Transverse colon (tissue), 4 donors: ENCODE measurements around the gene CHCT1. TPM values are rescaled to one million over a fixed set of nuclear protein-coding genes. Genes with fewer than 3 reads are reported as not detected.
"Not testable (repeated sequence)": the region's sequence is repeated elsewhere in the genome, so short reads cannot be mapped to it uniquely, and the experiment has no call there.

Source experiments
- DNase-seq: peaks from one replicate; pipeline ENCODE4 v3.0.0-alpha.2; 2019
- H3K27ac ChIP-seq, 4 donors: fragments of 200-600 bp; sonication (generic); 2 replicates each; pipeline ENCODE4 v1.5.1; 2016 to 2018; ENCODE audit warnings: inconsistent platforms in 4 of 4
- H3K27me3 ChIP-seq: fragments of 200-600 bp; sonication (generic); 2 replicates; pipeline ENCODE4 v1.5.1; 2017; ENCODE audit warnings: inconsistent platforms
- H3K36me3 ChIP-seq, 4 donors: fragments of 200-600 bp; sonication (generic); 2 replicates each; pipeline ENCODE4 v1.5.1; 2017 to 2019; ENCODE audit warnings: inconsistent platforms in 4 of 4
- H3K4me1 ChIP-seq, 4 donors: fragments of 200-600 bp; sonication (generic); 2 replicates each; pipeline ENCODE4 v1.5.1; 2017 to 2020; ENCODE audit warnings: inconsistent platforms in 4 of 4
- H3K4me3 ChIP-seq, 4 donors: fragments of 200-600 bp; sonication (generic); 1 replicate in 1 of 4; 2 replicates in 3 of 4; pipeline versions ENCODE4 v1.5.1 to v1.6.1; 2017 to 2019; ENCODE audit warnings: inconsistent platforms in 4 of 4
- H3K9me3 ChIP-seq, 2 donors: fragments of 200-600 bp; sonication (generic); 2 replicates each; pipeline ENCODE4 v1.5.1; 2017 to 2019; ENCODE audit warnings: inconsistent platforms in 2 of 2
- EP300 ChIP-seq: sonication (generic); formaldehyde crosslinking; IDR thresholded peaks from one replicate; pipeline ENCODE4 v1.6.1; 2017; ENCODE audit warnings: antibody characterized with exemption, low read depth
- POLR2A ChIP-seq: fragments of 450-650 bp; IDR thresholded peaks from one replicate; pipeline ENCODE4 v1.6.1; 2016; ENCODE audit warnings: antibody characterized with exemption, mild to moderate bottlenecking, moderate library complexity
- POLR2AphosphoS5 ChIP-seq, 3 donors: sonication (generic); formaldehyde crosslinking; IDR thresholded peaks; one replicate each; pipeline ENCODE4 v1.6.1; 2016; ENCODE audit warnings: antibody characterized with exemption in 3 of 3
- WGBS, 2 donors: methylation state at CpG; one replicate each; pipeline ENCODE4 v1.1.5; 2018; ENCODE audit warnings: low coverage in 1 of 2; 5-methylcytosine and 5-hydroxymethylcytosine counted together
- in situ Hi-C, 4 donors: fragments of 200-750 bp; cut with MboI; loops; one replicate each; pipeline versions ENCODE4 v1.15.0 to v1.15.1; 2017; ENCODE audit warnings: low sequenced_read_pairs in 3 of 4, low pct_ligation_motif_present in 1 of 4, low pct_unique_long_range_greater_than_20kb in 1 of 4
- intact Hi-C: fragments of 100-400 bp; cut with DNase I; formaldehyde crosslinking; loops from one replicate; pipeline ENCODE4 v1.15.1; 2023; ENCODE audit warnings: low total_unique reads
- total RNA-seq, 4 donors: library from RNA; depleted of rRNA; stranded (reverse); fragments of >200 nt; gene quantifications; one replicate each; pipeline ENCODE4 v1.1.0, GENCODE V29; 2016
- TF ChIP-seq, protein P1 (sequence below), 5 experiments: fragments of 200-600 bp in 3 of 5; fragments of 450-650 bp in 2 of 5; sonication (generic) in 3 of 5; IDR thresholded peaks; 1 replicate in 2 of 5; 2 replicates in 3 of 5; pipeline ENCODE4 v1.5.1; 2016 to 2017; ENCODE audit warnings: antibody characterized with exemption in 5 of 5, inconsistent platforms in 3 of 5, mild to moderate bottlenecking in 2 of 5, moderate library complexity in 1 of 5

CHCT1 gene
- total RNA-seq, 4 donors from 2014 or later, result not detected

DNA sequence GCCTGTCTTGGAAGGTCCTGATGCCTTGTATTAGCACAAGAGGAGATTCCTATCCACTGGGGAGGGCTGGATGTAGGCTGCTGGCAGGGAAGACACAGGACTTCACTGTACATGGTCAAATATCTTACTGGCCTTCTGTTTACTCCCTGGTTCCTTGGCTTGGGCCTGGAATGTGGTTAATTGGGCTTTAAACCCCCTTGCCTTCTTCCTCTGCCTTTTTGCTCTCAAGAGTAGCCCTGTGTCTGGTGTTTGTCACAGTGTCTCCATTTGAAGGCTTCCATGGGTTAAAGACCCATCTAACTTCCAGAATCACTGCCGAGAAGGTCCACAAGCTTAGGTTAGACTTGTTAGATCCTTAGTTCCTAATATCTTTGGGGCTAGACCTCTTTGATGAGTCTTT lies 7.1 kb upstream of the CHCT1 start:
- H3K9me3 ChIP-seq, result no peaks in the 10 kb centered on the region
- no peaks in the 10 kb centered on the region for H3K36me3 ChIP-seq
- no peak overlapping the region for H3K4me3 ChIP-seq
- intact Hi-C loops, result no loop called here
- no peak overlapping the region for H3K27ac ChIP-seq
- DNase-seq, result no peak
- no peaks in the 10 kb centered on the region for H3K4me1 ChIP-seq
- in situ Hi-C loops, result loop anchor here in 1 of 4 donors (25.0 kb wide), 1 partner anchor 278 kb away; the partner anchor contains the start of gene CA4
- no peaks in the 10 kb centered on the region for H3K27me3 ChIP-seq
- TF ChIP-seq POLR2A (no peak), POLR2AphosphoS5 (IDR thresholded peaks at IDR 0.05) (no peak), EP300 (no peak)
- TF ChIP-seq, protein P1, sequence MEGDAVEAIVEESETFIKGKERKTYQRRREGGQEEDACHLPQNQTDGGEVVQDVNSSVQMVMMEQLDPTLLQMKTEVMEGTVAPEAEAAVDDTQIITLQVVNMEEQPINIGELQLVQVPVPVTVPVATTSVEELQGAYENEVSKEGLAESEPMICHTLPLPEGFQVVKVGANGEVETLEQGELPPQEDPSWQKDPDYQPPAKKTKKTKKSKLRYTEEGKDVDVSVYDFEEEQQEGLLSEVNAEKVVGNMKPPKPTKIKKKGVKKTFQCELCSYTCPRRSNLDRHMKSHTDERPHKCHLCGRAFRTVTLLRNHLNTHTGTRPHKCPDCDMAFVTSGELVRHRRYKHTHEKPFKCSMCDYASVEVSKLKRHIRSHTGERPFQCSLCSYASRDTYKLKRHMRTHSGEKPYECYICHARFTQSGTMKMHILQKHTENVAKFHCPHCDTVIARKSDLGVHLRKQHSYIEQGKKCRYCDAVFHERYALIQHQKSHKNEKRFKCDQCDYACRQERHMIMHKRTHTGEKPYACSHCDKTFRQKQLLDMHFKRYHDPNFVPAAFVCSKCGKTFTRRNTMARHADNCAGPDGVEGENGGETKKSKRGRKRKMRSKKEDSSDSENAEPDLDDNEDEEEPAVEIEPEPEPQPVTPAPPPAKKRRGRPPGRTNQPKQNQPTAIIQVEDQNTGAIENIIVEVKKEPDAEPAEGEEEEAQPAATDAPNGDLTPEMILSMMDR (IDR thresholded peaks at IDR 0.05), result no peak
- WGBS, 2 donors, result 81% methylated on average over 1 of the region's 1 CpG; no CpG with 5 or more reads in 1 of the 2 donors

- DNase-seq, result no peak
- in situ Hi-C loops, result loop anchor here in 1 of 4 donors (25.0 kb wide), 1 partner anchor 279 kb away; the partner anchor contains the start of gene CA4
- H3K4me3 ChIP-seq, result no peak overlapping the region
- H3K4me1 ChIP-seq, result peaks cover 0 to 11% (median 2%) of the 10 kb centered on the region in 4 donors
- H3K36me3 ChIP-seq, result no peaks in the 10 kb centered on the region
- H3K27me3 ChIP-seq, result no peaks in the 10 kb centered on the region
- H3K9me3 ChIP-seq, result no peaks in the 10 kb centered on the region
- no peak overlapping the region for H3K27ac ChIP-seq
- intact Hi-C loops, result no loop called here
- WGBS, 2 donors, result 57 to 75% methylated on average over 1 to 2 of the region's 2 CpGs
- no peak for TF ChIP-seq POLR2A
- TF ChIP-seq EP300, result no peak
- TF ChIP-seq, protein P1 (IDR thresholded peaks at IDR 0.05), result no peak
- no peak for TF ChIP-seq POLR2AphosphoS5 (IDR thresholded peaks at IDR 0.05)
These were observed 5.8 kb upstream of the CHCT1 start for GRCh38 chr17:60416368-60416925.

DNA sequence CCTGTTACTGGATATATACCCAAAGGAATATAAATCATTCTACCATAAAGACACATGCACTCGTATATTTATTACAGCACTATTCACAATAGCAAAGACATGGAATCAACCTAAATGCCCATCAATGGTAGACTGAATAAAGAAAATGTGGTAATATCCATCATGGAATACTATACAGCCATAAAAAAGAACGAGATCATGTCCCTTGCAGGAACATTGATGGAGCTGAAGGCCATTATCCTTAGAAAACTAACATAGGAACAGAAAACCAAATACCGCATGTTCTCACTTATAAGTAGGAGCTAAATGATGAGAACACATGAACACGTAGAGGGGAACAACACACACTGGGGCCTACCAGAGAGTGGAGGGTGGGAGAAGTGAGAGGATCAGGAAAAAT lies 3.3 kb upstream of the CHCT1 start:
- H3K36me3 ChIP-seq, H3K4me3 ChIP-seq, intact Hi-C loops, H3K27ac ChIP-seq, DNase-seq, H3K27me3 ChIP-seq, H3K9me3 ChIP-seq: not testable (repeated sequence)
- 84 to 95% methylated on average over 4 of the region's 4 CpGs for WGBS, 2 donors
- in situ Hi-C loops, result loop anchor here in 1 of 4 donors (25.0 kb wide), 1 partner anchor 282 kb away; the partner anchor contains the start of gene CA4
- H3K4me1 ChIP-seq, result peaks cover 0 to 18% (median 6%) of the 10 kb centered on the region in 4 donors

DNA sequence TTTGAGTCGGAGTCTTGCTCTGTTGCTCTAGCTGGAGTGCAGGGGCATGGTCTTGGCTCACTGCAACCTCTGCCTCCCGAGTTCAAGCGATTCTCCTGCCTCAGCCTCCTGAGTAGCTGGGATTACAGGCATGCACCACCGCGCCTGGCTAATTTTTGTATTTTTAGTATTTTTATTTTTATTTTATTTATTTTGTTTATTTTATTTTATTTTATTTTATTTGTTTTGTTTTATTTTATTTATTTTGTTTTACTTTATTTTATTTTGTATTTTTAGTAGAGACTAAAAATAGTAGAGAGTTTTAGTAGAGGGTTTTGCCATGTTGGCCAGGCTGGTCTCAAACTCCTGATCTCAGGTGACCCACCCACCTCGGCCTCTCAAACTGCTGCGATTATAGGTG lies 2.4 kb upstream of the CHCT1 start:
- H3K27ac ChIP-seq, H3K9me3 ChIP-seq, intact Hi-C loops, H3K36me3 ChIP-seq, H3K27me3 ChIP-seq, H3K4me3 ChIP-seq, DNase-seq: not testable (repeated sequence)
- in situ Hi-C loops, result loop anchor here in 2 of 4 donors (10.0 to 25.0 kb wide), 2 partner anchors 185 to 283 kb away; partner anchors contain the start of gene CA4 (in 1 of the 2)
- H3K4me1 ChIP-seq, result peaks cover 0 to 18% (median 6%) of the 10 kb centered on the region in 4 donors
- 89 to 90% methylated on average over 7 of the region's 7 CpGs for WGBS, 2 donors

GRCh38 chr17:60421273-60422161 lies 772 bp upstream of the CHCT1 start:
- H3K4me3 ChIP-seq, result peak overlapping the region; percentile 31 to 61 (median 41)
- H3K36me3 ChIP-seq, result no peaks in the 10 kb centered on the region
- intact Hi-C loops, result no loop called here
- no peaks in the 10 kb centered on the region for H3K27me3 ChIP-seq
- peak overlapping the region in 3 of 4 donors; percentile 3 to 41 (median 18) for H3K27ac ChIP-seq
- no peak for TF ChIP-seq POLR2A
- TF ChIP-seq, protein P1 (IDR thresholded peaks at IDR 0.05), result peak in 4 of 5 experiments; percentile 90 to 98 (median 94)
- no peak for TF ChIP-seq POLR2AphosphoS5 (IDR thresholded peaks at IDR 0.05)
- TF ChIP-seq EP300, result no peak
- peaks cover 0 to 18% (median 6%) of the 10 kb centered on the region in 4 donors for H3K4me1 ChIP-seq
- no peaks in the 10 kb centered on the region for H3K9me3 ChIP-seq
- DNase-seq, result peak; percentile 77
- WGBS, 2 donors, result 0 to 2% methylated on average over 2 to 43 of the region's 66 CpGs
- in situ Hi-C loops, result loop anchor here in 2 of 4 donors (10.0 to 25.0 kb wide), 2 partner anchors 187 to 284 kb away; partner anchors contain the start of gene CA4 (in 1 of the 2)
